H1 (cell line): ENCODE measurements around the gene PPCDC. TPM values are rescaled to one million over a fixed set of nuclear protein-coding genes. Genes with fewer than 3 reads are reported as not detected.

Experiments used
- CTCF ChIA-PET: fragments of 300-600 bp; sonication (Branson Sonifier 250); formaldehyde crosslinking; loops from one replicate; lab custom pipeline; 2021; ENCODE audit not compliant: partially characterized antibody; lab: Charles Lee
- POLR2A ChIA-PET: fragments of 300-600 bp; sonication (Branson Sonifier 250); formaldehyde crosslinking; loops from one replicate; lab custom pipeline; 2021; ENCODE audit warnings: inconsistent platforms; ENCODE audit not compliant: partially characterized antibody; lab: Charles Lee
- DNase-seq, 2 experiments: peaks; one replicate each; pipeline versions ENCODE4 v3.0.0 to v3.0.0-alpha.2; 2010 to 2022; ENCODE audit warnings: low spot score in 2 of 2, low read depth in 1 of 2, mixed read lengths in 1 of 2
- FAIRE-seq: peaks from 2 replicates; lab custom pipeline; 2011; peaks lifted over from hg19 to GRCh38; lab: Jason Lieb, UNC
- H2AFZ ChIP-seq: 2 replicates; pipeline ENCODE4 v1.8.1; 2012; ENCODE audit warnings: low read length, inconsistent platforms
- H2AK5ac ChIP-seq: 2 replicates; pipeline ENCODE4 v1.6.1; 2013; ENCODE audit warnings: low read depth, low read length
- H2BK120ac ChIP-seq: replicated peaks from 2 replicates; pipeline ENCODE3; 2013; ENCODE audit warnings: low read depth, low read length, inconsistent platforms
- H2BK12ac ChIP-seq: 2 replicates; pipeline ENCODE4 v1.6.1; 2013; ENCODE audit warnings: low read depth, low read length
- H2BK15ac ChIP-seq: 2 replicates; pipeline ENCODE4 v1.6.1; 2013; ENCODE audit warnings: low read length
- H2BK20ac ChIP-seq: 2 replicates; pipeline ENCODE4 v1.6.1; 2013; ENCODE audit warnings: low read length
- H2BK5ac ChIP-seq: 2 replicates; pipeline ENCODE4 v1.6.1; 2013; ENCODE audit warnings: low read depth, low read length
- H3K14ac ChIP-seq: 2 replicates; pipeline ENCODE4 v1.6.1; 2013; ENCODE audit warnings: inconsistent platforms; ENCODE audit not compliant: insufficient read length
- H3K18ac ChIP-seq: 2 replicates; pipeline ENCODE4 v1.6.1; 2013; ENCODE audit warnings: low read length; ENCODE audit errors: extremely low read depth
- H3K23ac ChIP-seq: 2 replicates; pipeline ENCODE4 v1.6.1; 2013; ENCODE audit warnings: inconsistent platforms; ENCODE audit not compliant: insufficient read length
- H3K23me2 ChIP-seq: 2 replicates; pipeline ENCODE4 v1.6.1; 2013; ENCODE audit warnings: low read depth, low read length
- H3K27ac ChIP-seq: 2 replicates; pipeline ENCODE4 v1.6.1; 2011; ENCODE audit warnings: low read depth, low read length, inconsistent platforms
- H3K27me3 ChIP-seq, 4 experiments: replicated peaks in 1 of 4; 1 replicate in 1 of 4; 2 replicates in 3 of 4; pipeline versions ENCODE4 v1.6.1 to v1.8.1; 2011 to 2013; ENCODE audit warnings: low read length in 3 of 4, mild to moderate bottlenecking in 3 of 4, inconsistent platforms in 2 of 4, mixed read lengths in 2 of 4, moderate library complexity in 1 of 4; ENCODE audit not compliant: control insufficient read depth in 3 of 4, insufficient read depth in 3 of 4; ENCODE audit errors: extremely low read depth in 1 of 4
- H3K36me3 ChIP-seq, 4 experiments: 2 replicates each; pipeline versions ENCODE4 v1.6.1 to v1.8.1; 2011 to 2013; ENCODE audit warnings: mild to moderate bottlenecking in 4 of 4, low read length in 3 of 4, moderate library complexity in 2 of 4, control low read depth in 1 of 4, inconsistent platforms in 1 of 4; ENCODE audit not compliant: insufficient read depth in 4 of 4, control insufficient read depth in 2 of 4
- H3K4ac ChIP-seq: replicated peaks from 2 replicates; pipeline ENCODE3; 2013; ENCODE audit warnings: low read length, low read depth, mixed read lengths, inconsistent platforms; ENCODE audit not compliant: insufficient read length
- H3K4me1 ChIP-seq, 4 experiments: replicated peaks in 1 of 4; 1 replicate in 1 of 4; 2 replicates in 3 of 4; pipeline versions ENCODE4 v1.6.1 to v1.8.1; 2011 to 2013; ENCODE audit warnings: low read length in 3 of 4, inconsistent platforms in 2 of 4, mixed read lengths in 1 of 4; ENCODE audit not compliant: insufficient read depth in 4 of 4, control insufficient read depth in 3 of 4
- H3K4me2 ChIP-seq, 2 experiments: 2 replicates each; pipeline versions ENCODE4 v1.6.1 to v1.8.1; 2011 to 2013; ENCODE audit warnings: low read depth in 2 of 2, low read length in 2 of 2, control low read depth in 1 of 2, inconsistent platforms in 1 of 2, mild to moderate bottlenecking in 1 of 2; ENCODE audit not compliant: insufficient read depth in 1 of 2
- H3K4me3 ChIP-seq, 4 experiments: fragments of 200-600, 300-600 bp in 1 of 4; sonication (generic), shearing (Covaris generic), sonication (Bioruptor Twin) in 1 of 4; 2 replicates each; pipeline versions ENCODE4 v1.5.1 to v1.8.1; 2011 to 2016; ENCODE audit warnings: low read length in 4 of 4, low read depth in 3 of 4, control low read depth in 2 of 4, inconsistent platforms in 2 of 4, mild to moderate bottlenecking in 2 of 4, mixed read lengths in 1 of 4, moderate library complexity in 1 of 4; ENCODE audit not compliant: insufficient read depth in 2 of 4; ENCODE audit errors: extremely low read depth in 1 of 4
- H3K56ac ChIP-seq: replicated peaks from 2 replicates; pipeline ENCODE3; 2013; ENCODE audit warnings: low read depth, mild to moderate bottlenecking, mixed read lengths, low read length, inconsistent platforms; ENCODE audit not compliant: insufficient read length
- H3K79me1 ChIP-seq: 2 replicates; pipeline ENCODE4 v1.6.1; 2013; ENCODE audit warnings: low read depth, low read length, control low read depth
- H3K79me2 ChIP-seq, 2 experiments: 2 replicates each; pipeline versions ENCODE4 v1.6.1 to v1.8.1; 2012 to 2013; ENCODE audit warnings: low read length in 2 of 2, mild to moderate bottlenecking in 2 of 2, inconsistent platforms in 1 of 2; ENCODE audit not compliant: insufficient read depth in 2 of 2, control insufficient read depth in 1 of 2
- H3K9ac ChIP-seq, 4 experiments: replicated peaks in 1 of 4; 1 replicate in 1 of 4; 2 replicates in 3 of 4; pipeline versions ENCODE4 v1.6.1 to v1.8.1; 2011 to 2013; ENCODE audit warnings: low read depth in 3 of 4, low read length in 3 of 4, control low read depth in 2 of 4, mild to moderate bottlenecking in 2 of 4, moderate library complexity in 2 of 4, inconsistent platforms in 1 of 4; ENCODE audit errors: extremely low read depth in 1 of 4
- H3K9me3 ChIP-seq, 2 experiments: 2 replicates each; pipeline versions ENCODE4 v1.6.1 to v1.8.1; 2012 to 2013; ENCODE audit warnings: mild to moderate bottlenecking in 2 of 2, moderate library complexity in 2 of 2, control low read depth in 1 of 2, inconsistent platforms in 1 of 2, low read depth in 1 of 2, low read length in 1 of 2, mixed read lengths in 1 of 2; ENCODE audit not compliant: insufficient read depth in 2 of 2
- H4K20me1 ChIP-seq, 2 experiments: replicated peaks in 1 of 2; 2 replicates each; pipeline versions ENCODE3 to v1.8.1; 2011 to 2013; ENCODE audit warnings: inconsistent platforms in 2 of 2, low read length in 2 of 2, mild to moderate bottlenecking in 1 of 2; ENCODE audit not compliant: insufficient read depth in 2 of 2, control insufficient read depth in 1 of 2
- H4K5ac ChIP-seq: 2 replicates; pipeline ENCODE4 v1.6.1; 2013; ENCODE audit warnings: low read length, low read depth, mixed read lengths, inconsistent platforms; ENCODE audit not compliant: insufficient read length
- H4K8ac ChIP-seq: 2 replicates; pipeline ENCODE4 v1.8.0; 2013; ENCODE audit warnings: mild to moderate bottlenecking, moderate library complexity, low read length, inconsistent platforms; ENCODE audit not compliant: insufficient read depth; ENCODE audit errors: extremely low read depth
- H4K91ac ChIP-seq: replicated peaks from 2 replicates; pipeline ENCODE3; 2013; ENCODE audit warnings: low read length, mixed read lengths, inconsistent platforms; ENCODE audit not compliant: insufficient read length
- BACH1 ChIP-seq: IDR thresholded peaks from 2 replicates; pipeline ENCODE4 v1.6.1; 2012; ENCODE audit warnings: low read length, improper control_type of control experiment
- CBX8 ChIP-seq: fragments of 300-800, 300-1000 bp; sonication (generic); IDR thresholded peaks from 2 replicates; pipeline ENCODE4 v1.7.1; 2016; ENCODE audit warnings: low read depth, low read length, borderline replicate concordance
- CEBPB ChIP-seq: IDR thresholded peaks from 2 replicates; pipeline ENCODE4 v1.6.1; 2012; ENCODE audit warnings: low read depth, low read length
- CHD1 ChIP-seq: IDR thresholded peaks from 2 replicates; pipeline ENCODE4 v1.6.1; 2012; ENCODE audit warnings: low read depth, low read length, improper control_type of control experiment
- CHD2 ChIP-seq: IDR thresholded peaks from 2 replicates; pipeline ENCODE4 v1.6.1; 2012; ENCODE audit warnings: low read length, improper control_type of control experiment
- KDM5A ChIP-seq: fragments of 200-600 bp; IDR thresholded peaks from 2 replicates; pipeline ENCODE4 v1.7.1; 2012; ENCODE audit warnings: mild to moderate bottlenecking, low read length, inconsistent platforms, mixed read lengths
- POU5F1 ChIP-seq: IDR thresholded peaks from 2 replicates; pipeline ENCODE4 v1.6.1; 2011; ENCODE audit warnings: low read depth, mild to moderate bottlenecking, low read length, moderate library complexity
- SP1 ChIP-seq: IDR thresholded peaks from 2 replicates; pipeline ENCODE4 v1.6.1; 2011; ENCODE audit warnings: low read depth, low read length
- WGBS, 2 experiments: shearing (Covaris generic) in 1 of 2; methylation state at CpG; one replicate each; pipeline versions ENCODE4 v1.1.6 to v1.1.7; 2013 to 2015; ENCODE audit warnings: low lambda C conversion rate in 2 of 2, mixed read lengths in 2 of 2, inconsistent platforms in 1 of 2, low coverage in 1 of 2, missing lambda C conversion rate in 1 of 2; ENCODE audit not compliant: insufficient replicate concordance in 2 of 2, insufficient coverage in 1 of 2, insufficient read length in 1 of 2; ENCODE audit errors: extremely low coverage in 1 of 2, missing lambda C conversion rate in 1 of 2; 5-methylcytosine and 5-hydroxymethylcytosine counted together
- polyA plus RNA-seq, 7 experiments: library from polyadenylated mRNA; depleted of rRNA in 3 of 7; stranded (reverse) in 5 of 7; unstranded in 2 of 7; fragments of >200 nt in 5 of 7; fragments of 200-250 nt in 2 of 7; gene quantifications; 1 replicate in 5 of 7; 2 replicates in 1 of 7; 4 replicates in 1 of 7; pipeline versions ENCODE4 v1.2.1 to v1.2.3, GENCODE V29; 2011 to 2013; ENCODE audit warnings: missing spikeins in 2 of 7, mixed read lengths in 2 of 7
- total RNA-seq: library from RNA; stranded (reverse); fragmentation: NEBNext Ultra II Directional; extraction: Animal tissue kit (Norgen Biotek cat#: 25700); gene quantifications from 2 replicates; pipeline ENCODE4 v1.2.1, GENCODE V29; 2021
- TF ChIP-seq, protein P1 (sequence below), 3 experiments: IDR thresholded peaks; 1 replicate in 2 of 3; 2 replicates in 1 of 3; pipeline versions ENCODE4 v1.5.1 to v1.6.1; 2011; ENCODE audit warnings: low read length in 3 of 3, mild to moderate bottlenecking in 3 of 3, inconsistent platforms in 2 of 3, low read depth in 1 of 3, moderate library complexity in 1 of 3; ENCODE audit not compliant: insufficient read depth in 1 of 3; ENCODE audit errors: control extremely low read depth in 1 of 3
- TF ChIP-seq, protein P2 (sequence below): IDR thresholded peaks from 2 replicates; pipeline ENCODE4 v1.6.1; 2012; ENCODE audit warnings: low read length, inconsistent platforms

Gene PPCDC
- total and polyA plus RNA-seq, 2 of the 8 experiments (the other 6 are each of a cell fraction or from before 2014, with no cell fraction given), result 11.3 to 29.7 TPM

DNA sequence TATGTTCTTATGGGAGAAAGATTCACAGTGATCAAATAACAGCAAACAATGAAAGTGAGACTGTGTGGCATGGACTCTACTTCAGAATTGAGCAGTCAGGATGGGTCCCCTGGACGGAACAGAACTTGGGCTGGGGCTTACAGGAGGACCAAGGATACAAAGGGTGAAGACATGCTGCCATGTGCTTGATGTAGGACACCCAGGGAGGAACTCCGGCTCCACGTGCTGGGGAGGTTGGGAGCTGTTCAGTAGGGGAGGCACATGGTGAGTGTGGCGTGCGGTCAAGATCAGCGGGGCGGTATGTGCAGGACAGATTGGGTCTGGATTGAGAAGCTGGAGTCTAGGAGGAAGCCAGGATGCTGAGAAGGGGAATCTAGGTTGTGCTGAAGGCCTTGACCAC lies 32.6 kb downstream of the PPCDC start:
- Histone ChIP-seq H3K4me2 (no peak overlapping the region), H2AK5ac (no peak overlapping the region), H2BK12ac (no peak overlapping the region), H4K5ac (no peak overlapping the region), H3K9ac (no peak overlapping the region), H3K27ac (no peak overlapping the region), H3K56ac (no peak overlapping the region), H3K9me3 (no peaks in the 10 kb centered on the region), H3K36me3 (no peaks in the 10 kb centered on the region), H3K4me3 (no peak overlapping the region), H4K20me1 (no peaks in the 10 kb centered on the region), H3K23me2 (no peaks in the 10 kb centered on the region), H2AFZ (no peak overlapping the region), H4K8ac (no peak overlapping the region; the same call in 1 of the 2 replicates), H2BK15ac (no peak overlapping the region), H3K14ac (no peak overlapping the region), H3K27me3 (no peaks in the 10 kb centered on the region), H4K91ac (peak overlapping the region; percentile 10), H3K23ac (no peak overlapping the region), H3K79me2 (no peaks in the 10 kb centered on the region), H2BK20ac (no peak overlapping the region), H2BK5ac (no peak overlapping the region), H3K4ac (no peak overlapping the region), H2BK120ac (no peak overlapping the region), H3K18ac (no peak overlapping the region), H3K4me1 (no peaks in the 10 kb centered on the region; a peak in 1 of 7 replicates), H3K79me1 (no peaks in the 10 kb centered on the region)
- DNase-seq (no peak), FAIRE-seq (no peak)
- ChIA-PET CTCF (interaction anchor here (1.6 kb wide), 1 partner anchor 13 kb away, joined by 4 read pairs; no protein-coding TSS in a partner anchor), POLR2A (interaction anchor here (0.6 to 1.2 kb wide), 2 partner anchors 13 to 146 kb away, joined by 3 read pairs; partner anchors contain the start of gene C15orf39)
- 90% methylated on average over 7 of the region's 7 CpGs; no CpG with 5 or more reads in 1 of the 2 experiments for WGBS, 2 experiments
- TF ChIP-seq, protein P1, sequence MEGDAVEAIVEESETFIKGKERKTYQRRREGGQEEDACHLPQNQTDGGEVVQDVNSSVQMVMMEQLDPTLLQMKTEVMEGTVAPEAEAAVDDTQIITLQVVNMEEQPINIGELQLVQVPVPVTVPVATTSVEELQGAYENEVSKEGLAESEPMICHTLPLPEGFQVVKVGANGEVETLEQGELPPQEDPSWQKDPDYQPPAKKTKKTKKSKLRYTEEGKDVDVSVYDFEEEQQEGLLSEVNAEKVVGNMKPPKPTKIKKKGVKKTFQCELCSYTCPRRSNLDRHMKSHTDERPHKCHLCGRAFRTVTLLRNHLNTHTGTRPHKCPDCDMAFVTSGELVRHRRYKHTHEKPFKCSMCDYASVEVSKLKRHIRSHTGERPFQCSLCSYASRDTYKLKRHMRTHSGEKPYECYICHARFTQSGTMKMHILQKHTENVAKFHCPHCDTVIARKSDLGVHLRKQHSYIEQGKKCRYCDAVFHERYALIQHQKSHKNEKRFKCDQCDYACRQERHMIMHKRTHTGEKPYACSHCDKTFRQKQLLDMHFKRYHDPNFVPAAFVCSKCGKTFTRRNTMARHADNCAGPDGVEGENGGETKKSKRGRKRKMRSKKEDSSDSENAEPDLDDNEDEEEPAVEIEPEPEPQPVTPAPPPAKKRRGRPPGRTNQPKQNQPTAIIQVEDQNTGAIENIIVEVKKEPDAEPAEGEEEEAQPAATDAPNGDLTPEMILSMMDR (IDR thresholded peaks at IDR 0.05; ENCODE audit: control extremely low read depth in 1 of 3, insufficient read depth in 1 of 3, low read depth in 1 of 3, low read length in 3 of 3), result no peak
- TF ChIP-seq CEBPB (no peak), CHD1 (no peak), BACH1 (no peak), KDM5A (no peak), SP1 (no peak), CHD2 (no peak), CBX8 (no peak), POU5F1 (no peak)
- TF ChIP-seq, protein P2, sequence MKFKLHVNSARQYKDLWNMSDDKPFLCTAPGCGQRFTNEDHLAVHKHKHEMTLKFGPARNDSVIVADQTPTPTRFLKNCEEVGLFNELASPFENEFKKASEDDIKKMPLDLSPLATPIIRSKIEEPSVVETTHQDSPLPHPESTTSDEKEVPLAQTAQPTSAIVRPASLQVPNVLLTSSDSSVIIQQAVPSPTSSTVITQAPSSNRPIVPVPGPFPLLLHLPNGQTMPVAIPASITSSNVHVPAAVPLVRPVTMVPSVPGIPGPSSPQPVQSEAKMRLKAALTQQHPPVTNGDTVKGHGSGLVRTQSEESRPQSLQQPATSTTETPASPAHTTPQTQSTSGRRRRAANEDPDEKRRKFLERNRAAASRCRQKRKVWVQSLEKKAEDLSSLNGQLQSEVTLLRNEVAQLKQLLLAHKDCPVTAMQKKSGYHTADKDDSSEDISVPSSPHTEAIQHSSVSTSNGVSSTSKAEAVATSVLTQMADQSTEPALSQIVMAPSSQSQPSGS, result no peak
